Retinal pigment epithelial cell (primary cell): ENCODE measurements around the gene TNS2.
"Not testable (repeated sequence)": the region's sequence is repeated elsewhere in the genome, so short reads cannot be mapped to it uniquely, and the experiment has no call there.

Source experiments
- DNase-seq: peaks from one replicate; pipeline ENCODE4 v3.0.0-alpha.2; 2010; ENCODE audit warnings: low read depth
- H3K4me3 ChIP-seq: 2 replicates; pipeline ENCODE4 v1.5.1; 2011; ENCODE audit warnings: mild to moderate bottlenecking, low read length, control low read depth, moderate library complexity
- CTCF ChIP-seq: conservative IDR thresholded peaks from 2 replicates; pipeline ENCODE4 v1.5.1; 2011; ENCODE audit warnings: low read depth, low read length, control low read depth, inconsistent platforms

Gene TNS2

GRCh38 chr12:53102883-53103807 is 53.3 kb downstream of the TNS2 start, which contains the start of gene SOAT2:
TSS of gene SOAT2 (plus strand) at chr12:53103486. CDS start at chr12:53103578, 92 bp downstream.
- no peak within 1 kb of the TSS for H3K4me3 ChIP-seq
- TF ChIP-seq CTCF, result no peak
- no peak for DNase-seq

GRCh38 chr12:53103860-53104305 is 54.0 kb downstream of the TNS2 start:
- no peak for TF ChIP-seq CTCF
- DNase-seq, result no peak
- no peak overlapping the region for H3K4me3 ChIP-seq

GRCh38 chr12:53105256-53105655 is 55.4 kb downstream of the TNS2 start:
- DNase-seq, result no peak
- TF ChIP-seq CTCF, result no peak
- H3K4me3 ChIP-seq, result no peak overlapping the region

GRCh38 chr12:53105712-53106439 is 56.0 kb downstream of the TNS2 start:
- DNase-seq, result no peak
- H3K4me3 ChIP-seq, result no peak overlapping the region
- TF ChIP-seq CTCF, result no peak

- TF ChIP-seq CTCF, result no peak
- H3K4me3 ChIP-seq, result no peak overlapping the region
- DNase-seq, result no peak
Measured at GRCh38 chr12:53107122-53107521, 57.3 kb downstream of the TNS2 start.

- not testable (repeated sequence) for DNase-seq, H3K4me3 ChIP-seq
Measured at GRCh38 chr12:53112431-53112830, 62.6 kb downstream of the TNS2 start.

GRCh38 chr12:53113136-53113705 is 63.4 kb downstream of the TNS2 start:
- DNase-seq, result no peak
- no peak overlapping the region for H3K4me3 ChIP-seq
- no peak for TF ChIP-seq CTCF
